AG09309 (cell line): ENCODE results near the gene IL1R1.

Experiments
- DNase-seq: peaks from one replicate; pipeline ENCODE4 v3.0.0-alpha.2; 2010; ENCODE audit warnings: low read depth
- H3K4me3 ChIP-seq: 2 replicates; pipeline ENCODE4 v1.5.1; 2011; ENCODE audit warnings: mild to moderate bottlenecking, low read depth, low read length, moderate library complexity; ENCODE audit not compliant: control insufficient read depth
- CTCF ChIP-seq: IDR thresholded peaks from 2 replicates; pipeline ENCODE4 v1.5.1; 2011; ENCODE audit warnings: mild to moderate bottlenecking, low read depth, low read length, inconsistent platforms; ENCODE audit not compliant: insufficient read depth, control insufficient read depth; ENCODE audit errors: missing control alignments

The IL1R1 gene

GRCh38 chr2:102179061-102179460 is 36.5 kb downstream of the IL1R1 start:
- no peak for DNase-seq
- TF ChIP-seq CTCF: no peak
- no peak overlapping the region for H3K4me3 ChIP-seq

- no peak for TF ChIP-seq CTCF
- no peak for DNase-seq
- no peak overlapping the region for H3K4me3 ChIP-seq
These were observed 37.5 kb downstream of the IL1R1 start for GRCh38 chr2:102179788-102180686.

GRCh38 chr2:102180687-102180999 is 38.1 kb downstream of the IL1R1 start:
- DNase-seq: no peak
- no peak overlapping the region for H3K4me3 ChIP-seq
- no peak for TF ChIP-seq CTCF

- no peak for DNase-seq
- no peak for TF ChIP-seq CTCF
- H3K4me3 ChIP-seq: no peak overlapping the region
These were observed 38.8 kb downstream of the IL1R1 start for GRCh38 chr2:102181376-102181775.

- no peak for TF ChIP-seq CTCF
- H3K4me3 ChIP-seq: no peak overlapping the region
- no peak for DNase-seq
These were observed 39.5 kb downstream of the IL1R1 start for GRCh38 chr2:102181919-102182635.

- H3K4me3 ChIP-seq: no peak overlapping the region
- no peak for TF ChIP-seq CTCF
- DNase-seq: no peak
These were observed 41.5 kb downstream of the IL1R1 start for GRCh38 chr2:102184018-102184417.
